Right lobe of liver (tissue), 6 donors: ENCODE results near the gene RPS8. TPM values are rescaled to one million over a fixed set of nuclear protein-coding genes. Genes with fewer than 3 reads are reported as not detected.
A peak's percentile ranks its signal among the peaks of the same experiment; 100 is the strongest.

Experiments
- ATAC-seq, 4 donors: fragments of 200-7000 bp; cut with Tn5 transposase; one replicate each; pipeline ENCODE4 v1.9.1; 2020; ENCODE audit warnings: mild to moderate bottlenecking in 4 of 4, moderate library complexity in 4 of 4
- DNase-seq, 3 donors: peaks; one replicate each; pipeline ENCODE4 v3.0.0-alpha.2; 2020
- H3K27ac ChIP-seq, 3 donors: fragments of 200-600 bp; one replicate each; pipeline ENCODE4 v1.8.0; 2022
- H3K27me3 ChIP-seq, 2 donors: fragments of 200-600 bp; one replicate each; pipeline ENCODE4 v1.8.0; 2022
- H3K36me3 ChIP-seq, 4 donors: fragments of 200-600 bp; sonication (generic) in 1 of 4; one replicate each; pipeline versions ENCODE4 v1.5.1 to v1.8.0; 2017 to 2022; ENCODE audit warnings: control low read depth in 1 of 4
- H3K4me1 ChIP-seq, 4 donors: fragments of 200-600 bp; sonication (generic) in 1 of 4; one replicate each; pipeline versions ENCODE4 v1.5.1 to v1.8.0; 2017 to 2022; ENCODE audit warnings: control low read depth in 1 of 4
- H3K4me3 ChIP-seq, 3 donors: fragments of 200-600 bp; one replicate each; pipeline ENCODE4 v1.8.0; 2022
- H3K9me3 ChIP-seq, 4 donors: fragments of 200-600 bp; sonication (generic) in 1 of 4; one replicate each; pipeline versions ENCODE4 v1.5.1 to v1.8.0; 2017 to 2022; ENCODE audit warnings: control low read depth in 1 of 4
- POLR2A ChIP-seq: fragments of 450-650 bp; IDR thresholded peaks from one replicate; pipeline ENCODE4 v1.6.1; 2017; ENCODE audit warnings: antibody characterized with exemption, mild to moderate bottlenecking
- WGBS: methylation state at CpG from one replicate; pipeline ENCODE4 v1.1.6; 2018; ENCODE audit warnings: low coverage, low lambda C conversion rate; ENCODE audit not compliant: insufficient coverage; ENCODE audit errors: missing lambda C conversion rate; 5-methylcytosine and 5-hydroxymethylcytosine counted together
- intact Hi-C, 2 donors: fragments of 100-400 bp; cut with DNase I; formaldehyde crosslinking; loops; one replicate each; pipeline versions ENCODE4 v1.11.2 to v1.14.1; 2022
- total RNA-seq, 6 experiments: library from RNA; depleted of rRNA in 2 of 6; stranded (reverse); fragments of >200 nt in 2 of 6; fragmentation: NEBNext Ultra II Directional in 3 of 6; extraction: Animal tissue kit (Norgen Biotek cat#: 25700) in 3 of 6; gene quantifications; one replicate each; pipeline versions ENCODE4 v1.1.0 to v1.2.4, GENCODE V29; 2016 to 2023
- TF ChIP-seq, protein P1 (sequence below), 4 donors: fragments of 200-600 bp in 3 of 4; fragments of 450-650 bp in 1 of 4; IDR thresholded peaks; one replicate each; pipeline versions ENCODE4 v1.5.1 to v1.8.0; 2016 to 2022; ENCODE audit warnings: antibody characterized with exemption in 4 of 4, mild to moderate bottlenecking in 2 of 4
- donor health status: DM: no; HTN: yes; CAD: no.
- donor health status: DM: no; HTN: no; CAD: no.
- donor health status: DM: no; HTN: no; CAD: no.
- donor health status: DM: no; HTN: yes; CAD: no.
- donor health status: DM: no; HTN: yes; CAD: no.

Gene RPS8
- total RNA-seq, 6 experiments from 2014 or later, result 459 to 921 (median 519) TPM

DNA sequence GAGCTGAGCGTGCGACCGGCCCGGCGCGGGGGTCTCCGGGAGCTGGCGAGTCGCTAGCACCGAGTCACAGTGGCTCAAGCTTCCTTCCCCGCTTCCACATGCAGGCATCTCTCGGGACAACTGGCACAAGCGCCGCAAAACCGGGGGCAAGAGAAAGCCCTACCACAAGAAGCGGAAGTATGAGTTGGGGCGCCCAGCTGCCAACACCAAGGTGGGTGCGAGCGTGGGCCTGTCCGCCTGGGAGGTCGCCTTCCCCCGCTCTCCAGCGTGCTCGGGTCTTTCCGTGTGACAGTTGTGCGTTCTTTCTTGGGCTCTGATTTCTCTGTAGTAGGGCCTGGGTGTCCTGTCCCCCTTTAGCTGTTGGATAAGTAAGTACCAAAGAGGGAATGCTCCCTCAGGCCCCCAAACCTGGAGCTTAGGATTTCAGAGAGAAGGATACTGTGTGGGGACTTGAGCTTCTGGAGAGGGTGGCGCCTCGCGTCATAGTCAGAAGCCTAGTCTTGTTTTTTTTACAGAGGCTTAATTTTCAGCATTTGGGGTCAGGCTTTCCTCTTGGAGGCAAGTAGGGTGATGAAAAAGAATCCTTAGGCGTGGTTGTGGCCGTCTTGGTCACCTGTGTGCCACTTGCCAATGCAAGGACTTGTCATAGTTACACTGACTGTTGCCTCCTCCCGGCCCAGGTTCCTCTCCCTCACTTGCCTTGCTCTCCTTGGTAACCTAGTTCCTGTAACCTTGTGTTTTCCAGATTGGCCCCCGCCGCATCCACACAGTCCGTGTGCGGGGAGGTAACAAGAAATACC lies 790 bp downstream of the RPS8 start:
- peaks cover 0 to 13% (median 2%) of the 10 kb centered on the region in 4 donors for H3K4me1 ChIP-seq
- DNase-seq, result peak in 1 of 3 donors; percentile 56

DNA sequence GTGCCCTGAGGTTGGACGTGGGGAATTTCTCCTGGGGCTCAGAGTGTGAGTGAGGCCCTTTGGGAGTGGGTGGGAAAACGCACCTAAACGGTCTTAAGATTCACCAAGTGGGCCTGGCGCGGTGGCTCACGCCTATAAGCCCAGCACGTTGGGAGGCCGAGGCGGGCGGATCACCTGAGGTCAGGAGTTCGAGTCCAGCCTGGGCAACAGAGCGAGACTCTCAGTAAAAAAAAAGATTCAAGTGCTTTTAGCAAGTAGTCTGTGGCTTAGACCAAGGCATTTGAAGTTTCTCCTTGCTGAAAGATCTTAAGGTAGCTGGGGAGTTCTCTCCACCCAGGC lies 1.4 kb downstream of the RPS8 start:
- 40% methylated on average over 9 of the region's 12 CpGs for WGBS
- ATAC-seq, result no peak
- TF ChIP-seq POLR2A, result no peak
- TF ChIP-seq, protein P1, sequence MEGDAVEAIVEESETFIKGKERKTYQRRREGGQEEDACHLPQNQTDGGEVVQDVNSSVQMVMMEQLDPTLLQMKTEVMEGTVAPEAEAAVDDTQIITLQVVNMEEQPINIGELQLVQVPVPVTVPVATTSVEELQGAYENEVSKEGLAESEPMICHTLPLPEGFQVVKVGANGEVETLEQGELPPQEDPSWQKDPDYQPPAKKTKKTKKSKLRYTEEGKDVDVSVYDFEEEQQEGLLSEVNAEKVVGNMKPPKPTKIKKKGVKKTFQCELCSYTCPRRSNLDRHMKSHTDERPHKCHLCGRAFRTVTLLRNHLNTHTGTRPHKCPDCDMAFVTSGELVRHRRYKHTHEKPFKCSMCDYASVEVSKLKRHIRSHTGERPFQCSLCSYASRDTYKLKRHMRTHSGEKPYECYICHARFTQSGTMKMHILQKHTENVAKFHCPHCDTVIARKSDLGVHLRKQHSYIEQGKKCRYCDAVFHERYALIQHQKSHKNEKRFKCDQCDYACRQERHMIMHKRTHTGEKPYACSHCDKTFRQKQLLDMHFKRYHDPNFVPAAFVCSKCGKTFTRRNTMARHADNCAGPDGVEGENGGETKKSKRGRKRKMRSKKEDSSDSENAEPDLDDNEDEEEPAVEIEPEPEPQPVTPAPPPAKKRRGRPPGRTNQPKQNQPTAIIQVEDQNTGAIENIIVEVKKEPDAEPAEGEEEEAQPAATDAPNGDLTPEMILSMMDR (IDR thresholded peaks at IDR 0.05), result no peak
- H3K4me3 ChIP-seq, result peak overlapping the region; percentile 89 to 94 (median 91)
- no peak overlapping the region for H3K27ac ChIP-seq
- H3K36me3 ChIP-seq, result peaks cover 4 to 27% (median 14%) of the 10 kb centered on the region in 4 donors
- no peak for DNase-seq
- H3K4me1 ChIP-seq, result peaks cover 0 to 13% (median 2%) of the 10 kb centered on the region in 4 donors
- H3K9me3 ChIP-seq, result no peaks in the 10 kb centered on the region
- intact Hi-C loops, result no loop called here
- H3K27me3 ChIP-seq, result no peaks in the 10 kb centered on the region

More for the DNA sequence above, 790 bp downstream of the RPS8 start:
- intact Hi-C loops, result no loop called here
- no peaks in the 10 kb centered on the region for H3K27me3 ChIP-seq
- WGBS, result 34% methylated on average over 10 of the region's 36 CpGs
- peak overlapping the region; percentile 78 to 93 (median 85) for H3K27ac ChIP-seq
- TF ChIP-seq POLR2A, result no peak
- TF ChIP-seq, protein P1 (IDR thresholded peaks at IDR 0.05), result no peak
- H3K36me3 ChIP-seq, result peaks cover 4 to 27% (median 14%) of the 10 kb centered on the region in 4 donors
- ATAC-seq, result no peak
- peak overlapping the region; percentile 89 to 94 (median 91) for H3K4me3 ChIP-seq
- no peaks in the 10 kb centered on the region for H3K9me3 ChIP-seq

DNA sequence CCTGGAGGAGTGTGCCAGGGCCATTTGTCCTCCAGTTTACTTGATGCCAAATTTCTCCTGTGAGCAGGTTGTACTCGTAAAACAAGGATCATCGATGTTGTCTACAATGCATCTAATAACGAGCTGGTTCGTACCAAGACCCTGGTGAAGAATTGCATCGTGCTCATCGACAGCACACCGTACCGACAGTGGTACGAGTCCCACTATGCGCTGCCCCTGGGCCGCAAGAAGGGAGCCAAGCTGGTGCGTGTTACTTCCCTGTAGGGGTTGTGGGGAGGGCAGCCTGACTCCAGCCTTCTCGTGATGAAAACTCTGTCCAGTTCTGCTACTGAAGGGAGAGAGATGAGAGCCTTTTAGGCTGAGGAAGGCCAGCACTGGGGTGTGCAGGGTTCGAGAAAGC lies 2.2 kb downstream of the RPS8 start:
- 60% methylated on average over 9 of the region's 14 CpGs for WGBS
- no peak overlapping the region for H3K4me3 ChIP-seq

DNA sequence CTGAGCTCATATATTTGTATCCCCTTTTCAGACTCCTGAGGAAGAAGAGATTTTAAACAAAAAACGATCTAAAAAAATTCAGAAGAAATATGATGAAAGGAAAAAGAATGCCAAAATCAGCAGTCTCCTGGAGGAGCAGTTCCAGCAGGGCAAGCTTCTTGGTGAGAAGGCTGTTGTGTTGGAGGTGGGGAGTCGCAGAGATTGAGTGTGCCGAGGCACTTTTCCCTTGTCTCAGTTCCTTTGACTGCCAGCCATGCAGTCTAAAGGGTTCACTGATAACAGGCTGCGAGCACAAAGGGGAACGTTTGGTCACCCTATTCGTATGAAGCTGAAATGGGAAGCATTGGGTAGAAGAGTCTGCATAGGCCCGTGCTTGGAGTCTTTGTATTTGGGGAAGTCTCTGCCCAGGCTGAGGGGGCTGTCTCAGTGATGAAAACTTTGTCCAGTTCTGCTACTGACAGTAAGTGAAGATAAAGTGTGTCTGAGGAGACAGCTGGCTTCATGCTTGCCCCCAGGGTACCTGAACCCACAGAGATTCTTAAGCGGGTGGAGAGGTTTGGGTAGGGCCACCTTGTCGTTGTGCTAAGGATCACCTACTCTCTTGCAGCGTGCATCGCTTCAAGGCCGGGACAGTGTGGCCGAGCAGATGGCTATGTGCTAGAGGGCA lies 2.8 kb downstream of the RPS8 start:
- Histone ChIP-seq H3K36me3 (peaks cover 4 to 27% (median 14%) of the 10 kb centered on the region in 4 donors), H3K27me3 (no peaks in the 10 kb centered on the region), H3K9me3 (no peaks in the 10 kb centered on the region), H3K27ac (no peak overlapping the region), H3K4me3 (no peak overlapping the region), H3K4me1 (peaks cover 0 to 13% (median 2%) of the 10 kb centered on the region in 4 donors)
- DNase-seq (no peak), ATAC-seq (no peak)
- no peak for TF ChIP-seq POLR2A
- TF ChIP-seq, protein P1 (IDR thresholded peaks at IDR 0.05), result no peak
- intact Hi-C loops, result no loop called here
- WGBS, result 73% methylated on average over 11 of the region's 13 CpGs

More for the DNA sequence above, 2.2 kb downstream of the RPS8 start:
- ATAC-seq, result no peak
- Histone ChIP-seq H3K4me1 (peaks cover 0 to 13% (median 2%) of the 10 kb centered on the region in 4 donors), H3K27me3 (no peaks in the 10 kb centered on the region), H3K27ac (no peak overlapping the region), H3K9me3 (no peaks in the 10 kb centered on the region), H3K36me3 (peaks cover 4 to 27% (median 14%) of the 10 kb centered on the region in 4 donors)
- intact Hi-C loops, result no loop called here
- no peak for DNase-seq
- TF ChIP-seq, protein P1 (IDR thresholded peaks at IDR 0.05), result no peak
